B cell (primary cell): ENCODE results near the gene DNHD1. TPM values are rescaled to one million over a fixed set of nuclear protein-coding genes. Genes with fewer than 3 reads are reported as not detected.

Experiments used
- ATAC-seq: fragments of 200-7000 bp; cut with Tn5 transposase; one replicate; pipeline ENCODE4 v1.10.0; 2021; ENCODE audit warnings: low read depth, mild to moderate bottlenecking, moderate number of reproducible peaks, moderate library complexity
- CTCF ChIA-PET: fragments of 350-600 bp; sonication (Branson Sonifier 250); formaldehyde crosslinking; loops from one replicate; lab custom pipeline; 2021; ENCODE audit warnings: antibody characterized with exemption, inconsistent platforms; lab: Charles Lee
- POLR2A ChIA-PET: fragments of 350-600 bp; sonication (Branson Sonifier 250); formaldehyde crosslinking; loops from one replicate; lab custom pipeline; 2021; ENCODE audit warnings: antibody characterized with exemption; lab: Charles Lee
- DNase-seq: peaks from one replicate; pipeline ENCODE4 v3.0.0; 2013
- H2AFZ ChIP-seq: 2 replicates; pipeline ENCODE4 v1.6.1; 2012; ENCODE audit warnings: mild to moderate bottlenecking, low read depth, low read length; ENCODE audit not compliant: insufficient read depth, poor library complexity, severe bottlenecking
- H3K27ac ChIP-seq, 2 donors: 1 replicate in 1 of 2; 2 replicates in 1 of 2; pipeline ENCODE4 v1.5.1; 2012 to 2013; ENCODE audit warnings: low read length in 2 of 2, mild to moderate bottlenecking in 2 of 2, moderate library complexity in 1 of 2
- H3K27me3 ChIP-seq, 4 experiments: fragments of 200-600 bp in 1 of 4; sonication (generic) in 1 of 4; replicated peaks in 1 of 4; 1 replicate in 2 of 4; 2 replicates in 2 of 4; pipeline versions ENCODE4 v1.6.1 to v1.7.0; 2013 to 2016; ENCODE audit warnings: low read length in 3 of 4, mild to moderate bottlenecking in 2 of 4, mixed read lengths in 1 of 4, moderate library complexity in 1 of 4; ENCODE audit not compliant: insufficient read depth in 4 of 4, control insufficient read depth in 3 of 4; ENCODE audit errors: control extremely low read depth in 1 of 4
- H3K36me3 ChIP-seq, 2 experiments: replicated peaks in 1 of 2; 1 replicate in 1 of 2; 2 replicates in 1 of 2; pipeline versions ENCODE4 v1.6.1 to v1.7.1; 2013; ENCODE audit warnings: low read length in 1 of 2; ENCODE audit not compliant: insufficient read depth in 2 of 2, control insufficient read depth in 1 of 2; ENCODE audit errors: control extremely low read depth in 1 of 2, extremely low read depth in 1 of 2
- H3K4me1 ChIP-seq, 2 donors: fragments of 200-600 bp in 1 of 2; sonication (generic) in 1 of 2; 1 replicate in 1 of 2; 2 replicates in 1 of 2; pipeline versions ENCODE4 v1.5.1 to v1.6.1; 2013 to 2017; ENCODE audit warnings: low read length in 2 of 2; ENCODE audit not compliant: control insufficient read depth in 2 of 2, insufficient read depth in 2 of 2
- H3K4me2 ChIP-seq: replicated peaks from 2 replicates; pipeline ENCODE3; 2012; ENCODE audit warnings: mild to moderate bottlenecking, low read depth, low read length; ENCODE audit not compliant: poor library complexity, severe bottlenecking
- H3K4me3 ChIP-seq, 5 experiments: fragments of 200-600 bp in 1 of 5; sonication (generic) in 1 of 5; 1 replicate in 3 of 5; 2 replicates in 2 of 5; pipeline versions ENCODE4 v1.5.1 to v1.7.0; 2011 to 2016; ENCODE audit warnings: low read length in 4 of 5, mild to moderate bottlenecking in 4 of 5, low read depth in 2 of 5, control low read depth in 1 of 5, moderate library complexity in 1 of 5; ENCODE audit not compliant: insufficient read depth in 1 of 5; ENCODE audit errors: control extremely low read depth in 1 of 5, extremely low read depth in 1 of 5
- H3K79me2 ChIP-seq: fragments of 200-600 bp; sonication (generic); one replicate; pipeline ENCODE4 v1.6.0; 2016; ENCODE audit warnings: low read length; ENCODE audit not compliant: control insufficient read depth, insufficient read depth
- H3K9ac ChIP-seq: fragments of 200-600 bp; sonication (generic); 2 replicates; pipeline ENCODE4 v1.6.1; 2017; ENCODE audit warnings: mild to moderate bottlenecking, low read length, moderate library complexity
- H3K9me3 ChIP-seq, 3 donors: one replicate each; pipeline versions ENCODE4 v1.6.1 to v1.7.1; 2013; ENCODE audit warnings: low read length in 2 of 3; ENCODE audit not compliant: control insufficient read depth in 2 of 3, insufficient read depth in 1 of 3; ENCODE audit errors: control extremely low read depth in 1 of 3
- H4K20me1 ChIP-seq: 2 replicates; pipeline ENCODE4 v1.6.0; 2012; ENCODE audit warnings: mild to moderate bottlenecking, low read length; ENCODE audit not compliant: insufficient read depth, control insufficient read depth, poor library complexity, severe bottlenecking
- H3K27ac Mint-ChIP-seq: one replicate; pipeline ENCODE4 v1.8.0; 2021; ENCODE audit warnings: mixed read lengths
- H3K27me3 Mint-ChIP-seq: one replicate; pipeline ENCODE4 v1.8.0; 2021; ENCODE audit warnings: mixed read lengths
- H3K4me1 Mint-ChIP-seq: one replicate; pipeline ENCODE4 v1.8.0; 2021; ENCODE audit warnings: mixed read lengths
- H3K4me3 Mint-ChIP-seq: one replicate; pipeline ENCODE4 v1.8.0; 2021; ENCODE audit warnings: mixed read lengths
- H3K9me3 Mint-ChIP-seq: one replicate; pipeline ENCODE4 v1.8.0; 2022; ENCODE audit warnings: mixed read lengths; ENCODE audit not compliant: insufficient read depth
- CTCF ChIP-seq: fragments of 200-600 bp; IDR thresholded peaks from one replicate; pipeline ENCODE4 v1.8.0; 2022; ENCODE audit warnings: antibody characterized with exemption, mild to moderate bottlenecking
- EZH2 ChIP-seq: IDR thresholded peaks from 2 replicates; pipeline ENCODE4 v1.6.1; 2012; ENCODE audit warnings: borderline replicate concordance, low read depth, mild to moderate bottlenecking, moderate library complexity, low read length; ENCODE audit not compliant: insufficient read depth, poor library complexity, severe bottlenecking
- WGBS: methylation state at CpG from one replicate; pipeline ENCODE4 v1.1.5; 2013; ENCODE audit warnings: missing lambda C conversion rate; ENCODE audit not compliant: insufficient coverage; 5-methylcytosine and 5-hydroxymethylcytosine counted together
- intact Hi-C: fragments of 100-400 bp; cut with micrococcal nuclease; formaldehyde crosslinking; loops from one replicate; pipeline ENCODE4 v1.10.0; 2022
- polyA plus RNA-seq: library from polyadenylated mRNA; depleted of rRNA; stranded (reverse); fragments of >200 nt; gene quantifications from 2 replicates; pipeline ENCODE4 v1.2.3, GENCODE V29; 2012
- total RNA-seq, 2 donors: library from RNA; stranded (reverse); fragments of 120-200 nt in 1 of 2; gene quantifications; 1 replicate in 1 of 2; 2 replicates in 1 of 2; pipeline versions ENCODE4 v1.2.3 to v1.2.4, GENCODE V29; 2013 to 2022

DNHD1 gene
- total and polyA plus RNA-seq, 2 donors (not counting 1 experiment from before 2014, with no cell fraction given) = 53.9 to 58.2 TPM

GRCh38 chr11:6488342-6488741 lies 8.7 kb upstream of the DNHD1 start:
- no CpG with 5 or more reads among the region's 6 CpGs for WGBS
- H3K27ac Mint-ChIP-seq = no peak overlapping the region
- H3K9me3 Mint-ChIP-seq = no peaks in the 10 kb centered on the region
- TF ChIP-seq EZH2 = no peak
- no peak for TF ChIP-seq CTCF
- H3K27me3 Mint-ChIP-seq = no peaks in the 10 kb centered on the region
- Histone ChIP-seq H3K27ac (peak overlapping the region in 1 of 2 donors; percentile 18), H3K4me2 (no peak overlapping the region), H3K4me1 (no peaks in the 10 kb centered on the region), H3K9me3 (no peaks in the 10 kb centered on the region), H3K79me2 (peaks cover 38% of the 10 kb centered on the region), H3K9ac (no peak overlapping the region), H2AFZ (no peak overlapping the region), H4K20me1 (no peaks in the 10 kb centered on the region), H3K36me3 (peaks cover under 1 to 46% of the 10 kb centered on the region in 2 experiments), H3K4me3 (no peak overlapping the region), H3K27me3 (no peaks in the 10 kb centered on the region)
- intact Hi-C loops = loop anchor here (10.0 kb wide), 1 partner anchor 804 kb away; the partner anchor contains the start of genes TRIM22 and TRIM5
- no peak for ATAC-seq
- POLR2A ChIA-PET = no interaction called here
- no peak for DNase-seq
- peaks cover 4% of the 10 kb centered on the region for H3K4me1 Mint-ChIP-seq
- CTCF ChIA-PET = interaction anchor here (0.8 to 6.6 kb wide), 2 partner anchors 110 to 250 kb away, joined by 3 to 27 read pairs; no protein-coding TSS in a partner anchor
- no peak overlapping the region for H3K4me3 Mint-ChIP-seq

GRCh38 chr11:6488821-6489220 lies 8.3 kb upstream of the DNHD1 start:
- peaks cover 1 to 41% of the 10 kb centered on the region in 2 experiments for H3K36me3 ChIP-seq
- peaks cover 37% of the 10 kb centered on the region for H3K79me2 ChIP-seq
- Mint-ChIP-seq H3K4me1 (no peaks in the 10 kb centered on the region), H3K4me3 (no peak overlapping the region), H3K9me3 (no peaks in the 10 kb centered on the region), H3K27ac (no peak overlapping the region), H3K27me3 (no peaks in the 10 kb centered on the region)
- ChIA-PET CTCF (interaction anchor here (0.8 to 6.6 kb wide), 2 partner anchors 110 to 249 kb away, joined by 3 to 27 read pairs; no protein-coding TSS in a partner anchor), POLR2A (no interaction called here)
- no peaks in the 10 kb centered on the region for H4K20me1 ChIP-seq
- H3K27ac ChIP-seq = no peak overlapping the region
- TF ChIP-seq CTCF (no peak), EZH2 (no peak)
- ATAC-seq (no peak), DNase-seq (no peak)
- intact Hi-C loops = loop anchor here (10.0 kb wide), 1 partner anchor 804 kb away; the partner anchor contains the start of genes TRIM22 and TRIM5
- H3K9ac ChIP-seq = no peak overlapping the region
- WGBS = 100% methylated on average over 3 of the region's 3 CpGs
- no peak overlapping the region for H3K4me2 ChIP-seq
- no peak overlapping the region for H3K4me3 ChIP-seq
- H2AFZ ChIP-seq = no peak overlapping the region
- no peaks in the 10 kb centered on the region for H3K4me1 ChIP-seq
- no peaks in the 10 kb centered on the region for H3K27me3 ChIP-seq
- H3K9me3 ChIP-seq = no peaks in the 10 kb centered on the region
